Spinal cord (tissue), 10 donors: ENCODE data around the gene TRIM23. TPM values are rescaled to one million over a fixed set of nuclear protein-coding genes. Genes with fewer than 3 reads are reported as not detected.

Experiments
- DNase-seq, 6 donors: peaks; one replicate each; pipeline versions ENCODE4 v3.0.0 to v3.0.0-alpha.2; 2013 to 2015; ENCODE audit warnings: low spot score in 6 of 6, low read depth in 4 of 6
- H3K27ac ChIP-seq: one replicate; pipeline ENCODE4 v1.5.1; 2013; ENCODE audit warnings: low read depth, low read length, control low read depth
- H3K27me3 ChIP-seq: one replicate; pipeline ENCODE4 v1.6.1; 2013; ENCODE audit warnings: low read length; ENCODE audit not compliant: control insufficient read depth, insufficient read depth
- H3K36me3 ChIP-seq: one replicate; pipeline ENCODE4 v1.6.1; 2013; ENCODE audit warnings: low read length; ENCODE audit not compliant: control insufficient read depth, insufficient read depth
- H3K4me1 ChIP-seq: one replicate; pipeline ENCODE4 v1.6.1; 2013; ENCODE audit warnings: low read length; ENCODE audit not compliant: control insufficient read depth, insufficient read depth
- H3K4me3 ChIP-seq: one replicate; pipeline ENCODE4 v1.5.1; 2013; ENCODE audit warnings: low read depth, low read length, control low read depth
- H3K9me3 ChIP-seq: one replicate; pipeline ENCODE4 v1.6.1; 2013; ENCODE audit warnings: low read length; ENCODE audit not compliant: control insufficient read depth, insufficient read depth
- WGBS: methylation state at CpG from one replicate; pipeline ENCODE4 v1.1.5; 2013; ENCODE audit warnings: missing lambda C conversion rate; ENCODE audit not compliant: insufficient coverage; 5-methylcytosine and 5-hydroxymethylcytosine counted together
- polyA plus RNA-seq, 2 donors: library from polyadenylated mRNA; unstranded; fragments of 120-200 nt; gene quantifications; one replicate each; pipeline ENCODE4 v1.2.1, GENCODE V29; 2013; ENCODE audit not compliant: insufficient read length in 2 of 2
- small RNA-seq: library from RNA; depleted of rRNA; stranded (forward); fragments of <200 nt; gene quantifications from one replicate; pipeline ENCODE3, GENCODE V24; 2014; ENCODE audit warnings: low replicate concordance
- total RNA-seq, 2 donors: library from RNA; depleted of rRNA in 1 of 2; stranded (reverse); fragments of 120-200 nt in 1 of 2; fragments of >200 nt in 1 of 2; gene quantifications; one replicate each; pipeline versions ENCODE4 v1.2.3 to v1.2.4, GENCODE V29; 2013 to 2014
- donor health status: healthy.

Gene TRIM23
- total and polyA plus RNA-seq, 4 donors = 29.7 to 79.5 (median 40.3) TPM

DNA sequence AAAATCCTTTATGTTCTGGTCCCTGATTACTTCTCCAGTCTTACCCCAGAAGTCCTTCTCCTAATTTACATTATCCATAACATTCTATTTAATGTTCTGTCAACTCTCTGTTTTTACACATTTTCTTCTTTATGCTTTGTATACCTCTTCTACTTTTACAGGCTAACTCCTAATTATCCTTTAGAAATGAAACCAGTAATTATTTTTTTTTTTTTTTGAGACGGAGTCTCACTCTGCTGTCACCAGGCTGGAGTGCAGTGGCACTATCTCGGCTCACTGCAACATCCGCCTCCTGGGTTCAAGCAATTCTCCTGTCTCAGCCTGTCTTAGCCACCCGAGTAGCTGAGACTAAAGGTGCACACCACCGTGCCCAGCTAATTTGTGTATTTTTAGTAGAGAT is 70.2 kb downstream of the TRIM23 start:
- Histone ChIP-seq H3K36me3 (no peaks in the 10 kb centered on the region), H3K4me3 (no peak overlapping the region), H3K27ac (no peak overlapping the region), H3K4me1 (no peaks in the 10 kb centered on the region), H3K27me3 (no peaks in the 10 kb centered on the region), H3K9me3 (no peaks in the 10 kb centered on the region)
- no peak for DNase-seq
- WGBS = 96% methylated on average over 5 of the region's 5 CpGs

DNA sequence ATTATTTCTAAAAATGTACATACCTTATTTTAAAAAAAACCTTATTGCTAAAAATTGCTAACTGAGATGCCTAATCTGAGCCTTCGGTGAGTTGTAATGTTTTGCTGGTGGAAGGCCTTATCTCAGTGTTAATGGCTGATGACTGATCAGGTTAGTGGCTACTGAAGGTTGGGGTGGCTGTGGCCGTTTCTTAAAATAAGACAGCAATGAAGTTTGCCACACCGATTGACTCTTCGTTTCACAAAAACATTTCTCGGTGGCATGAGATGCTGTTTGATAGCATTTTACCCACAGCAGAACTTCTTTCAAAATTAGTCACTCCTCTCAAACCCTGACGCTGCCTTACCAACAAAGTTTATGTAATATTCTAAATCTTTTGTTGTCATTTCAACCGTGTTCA is 75.9 kb downstream of the TRIM23 start:
- Histone ChIP-seq H3K36me3 (no peaks in the 10 kb centered on the region), H3K9me3 (peaks cover 3% of the 10 kb centered on the region), H3K27ac (no peak overlapping the region), H3K4me3 (no peak overlapping the region), H3K4me1 (no peaks in the 10 kb centered on the region), H3K27me3 (no peaks in the 10 kb centered on the region)
- no peak for DNase-seq
- 94% methylated on average over 3 of the region's 7 CpGs for WGBS

DNA sequence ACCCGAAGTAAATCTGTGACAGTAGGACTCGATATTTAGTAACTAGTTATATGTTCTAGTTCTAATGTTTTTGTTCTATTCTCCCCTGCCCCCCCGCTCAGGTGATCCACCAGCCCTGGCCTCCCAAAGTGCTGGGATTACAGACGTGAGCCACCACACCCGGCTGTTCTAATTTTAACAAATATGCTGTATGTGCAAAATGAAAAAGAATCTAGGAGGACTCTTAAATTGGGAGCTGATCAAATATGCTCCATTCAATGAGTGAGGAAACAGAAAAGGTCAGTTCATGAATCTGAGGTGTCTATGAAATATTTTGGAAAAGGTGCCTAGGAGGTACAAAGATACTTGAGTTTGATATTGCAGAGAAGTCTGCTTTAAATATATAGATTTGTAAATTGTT is 78.0 kb downstream of the TRIM23 start:
- no peaks in the 10 kb centered on the region for H3K36me3 ChIP-seq
- no peaks in the 10 kb centered on the region for H3K27me3 ChIP-seq
- H3K4me1 ChIP-seq = no peaks in the 10 kb centered on the region
- no peak overlapping the region for H3K4me3 ChIP-seq
- H3K9me3 ChIP-seq = peaks cover 3% of the 10 kb centered on the region
- no CpG with 5 or more reads among the region's 5 CpGs for WGBS
- no peak for DNase-seq
- no peak overlapping the region for H3K27ac ChIP-seq

DNA sequence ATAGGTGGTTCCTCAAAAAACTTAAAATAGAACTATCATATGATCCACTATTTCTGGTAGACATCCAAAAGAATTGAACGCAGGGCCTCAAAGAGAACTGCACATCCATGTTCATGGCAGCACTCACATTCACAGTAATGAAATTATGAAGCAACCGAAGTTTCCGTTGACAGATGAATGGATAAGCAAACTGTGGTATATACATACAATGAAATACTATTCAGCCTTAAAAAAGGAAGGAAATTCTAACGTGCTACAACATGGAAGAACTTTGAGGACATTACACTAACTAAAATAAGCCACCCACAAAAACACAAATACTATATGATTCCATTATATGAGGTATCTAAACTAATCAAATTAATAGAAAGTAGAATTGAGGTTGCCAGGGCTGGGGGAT is 79.7 kb downstream of the TRIM23 start:
- Histone ChIP-seq H3K27ac (no peak overlapping the region), H3K4me1 (no peaks in the 10 kb centered on the region), H3K4me3 (no peak overlapping the region), H3K9me3 (peaks cover 3% of the 10 kb centered on the region), H3K36me3 (no peaks in the 10 kb centered on the region), H3K27me3 (no peaks in the 10 kb centered on the region)
- no peak for DNase-seq
- WGBS = no CpG with 5 or more reads among the region's 4 CpGs

DNA sequence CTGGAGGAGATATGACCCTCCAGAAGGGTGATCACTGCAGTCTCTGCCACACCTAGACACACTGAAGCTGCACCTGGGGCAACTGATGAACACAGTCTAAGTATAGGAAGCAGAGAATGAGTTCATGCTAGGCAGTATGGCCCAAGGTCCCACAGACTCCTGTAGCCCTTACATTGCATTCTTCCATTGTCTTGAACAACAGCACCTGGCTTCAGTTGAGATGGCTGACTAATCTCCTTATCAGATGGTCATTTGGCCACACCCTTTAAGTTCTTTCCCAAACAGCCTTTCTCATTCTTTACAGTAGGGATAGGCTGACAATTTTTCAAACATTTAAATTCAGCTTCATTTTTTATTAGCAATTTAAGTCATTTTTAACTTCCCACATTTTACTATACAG is 84.3 kb downstream of the TRIM23 start:
- Histone ChIP-seq H3K36me3 (no peaks in the 10 kb centered on the region), H3K9me3 (peaks cover 3% of the 10 kb centered on the region), H3K4me3 (no peak overlapping the region), H3K4me1 (no peaks in the 10 kb centered on the region), H3K27me3 (no peaks in the 10 kb centered on the region), H3K27ac (no peak overlapping the region)
- no peak for DNase-seq

Small RNA genes lying within 50 kb of the gene (small RNA-seq; reads per million reads assigned to genes)
- gene RNU6-540P = not detected

Other genes with a start within 250 kb of the TRIM23 start
- gene ADAMTS6, start 142.4 kb downstream of the TRIM23 start, total RNA-seq = 10 to 100 TPM; 20.3 to 22.0 TPM
- gene ADAMTS6, start 142.4 kb downstream of the TRIM23 start, polyA plus RNA-seq = 1 to 10 TPM; 5.3 to 6.9 TPM
- gene CENPK, start 61.2 kb downstream of the TRIM23 start, total RNA-seq = 10 to 100 TPM; 13.8 to 16.0 TPM
- gene CENPK, start 61.2 kb downstream of the TRIM23 start, polyA plus RNA-seq = 10 to 100 TPM; 17.5 to 18.3 TPM
- 10 to 100 TPM; 48.0 to 66.7 TPM for gene PPWD1, start 61.0 kb downstream of the TRIM23 start, total RNA-seq
- 10 to 100 TPM; 49.7 to 56.7 TPM for gene PPWD1, start 61.0 kb downstream of the TRIM23 start, polyA plus RNA-seq
- gene SHLD3, start 694 bp upstream of the TRIM23 start, total RNA-seq = 1 to 10 TPM; 4.8 to 6.2 TPM
- gene SHLD3, start 694 bp upstream of the TRIM23 start, polyA plus RNA-seq = 1 to 10 TPM; 4.3 to 4.6 TPM
- 10 to 100 TPM; 41.3 to 55.6 TPM for gene TRAPPC13, start 694 bp upstream of the TRIM23 start, total RNA-seq
- gene TRAPPC13, start 694 bp upstream of the TRIM23 start, polyA plus RNA-seq = 10 to 100 TPM; 33.2 to 33.7 TPM
- gene SGTB, start 97.8 kb upstream of the TRIM23 start, total RNA-seq = 10 to 100 TPM; 13.1 to 42.7 TPM
- 10 to 100 TPM; 20.2 to 30.3 TPM for gene SGTB, start 97.8 kb upstream of the TRIM23 start, polyA plus RNA-seq
- 10 to 100 TPM; 21.7 to 38.6 TPM for gene NLN, start 97.9 kb upstream of the TRIM23 start, total RNA-seq
- 10 to 100 TPM; 22.3 to 26.1 TPM for gene NLN, start 97.9 kb upstream of the TRIM23 start, polyA plus RNA-seq